Psoas muscle (tissue), 8 donors: Measurements from ENCODE around the gene CPED1. TPM values are rescaled to one million over a fixed set of nuclear protein-coding genes. Genes with fewer than 3 reads are reported as not detected.

ENCODE experiments used
- ATAC-seq, 4 donors: fragments of 200-7000 bp; cut with Tn5 transposase; one replicate each; pipeline ENCODE4 v1.9.1; 2020; ENCODE audit warnings: moderate library complexity in 3 of 4, mild to moderate bottlenecking in 2 of 4
- DNase-seq, 2 donors: peaks; one replicate each; pipeline ENCODE4 v3.0.0-alpha.2; 2020
- H3K27ac ChIP-seq: fragments of 200-600 bp; one replicate; pipeline ENCODE4 v1.8.0; 2022
- H3K27me3 ChIP-seq, 3 donors: fragments of 200-600 bp in 1 of 3; one replicate each; pipeline versions ENCODE4 v1.6.1 to v1.8.0; 2013 to 2022; ENCODE audit warnings: low read length in 2 of 3, mild to moderate bottlenecking in 2 of 3, moderate library complexity in 1 of 3; ENCODE audit not compliant: insufficient read depth in 3 of 3
- H3K36me3 ChIP-seq, 2 donors: fragments of 200-600 bp in 1 of 2; one replicate each; pipeline versions ENCODE4 v1.6.1 to v1.8.0; 2013 to 2022; ENCODE audit warnings: low read depth in 1 of 2, mild to moderate bottlenecking in 1 of 2, moderate library complexity in 1 of 2; ENCODE audit not compliant: insufficient read depth in 1 of 2
- H3K4me1 ChIP-seq: fragments of 200-600 bp; one replicate; pipeline ENCODE4 v1.8.0; 2022
- H3K4me3 ChIP-seq: fragments of 200-600 bp; one replicate; pipeline ENCODE4 v1.8.0; 2022; ENCODE audit warnings: mild to moderate bottlenecking
- H3K9me3 ChIP-seq: fragments of 200-600 bp; one replicate; pipeline ENCODE4 v1.8.0; 2022
- CTCF ChIP-seq: fragments of 200-600 bp; IDR thresholded peaks from one replicate; pipeline ENCODE4 v1.8.0; 2022; ENCODE audit warnings: antibody characterized with exemption
- WGBS, 3 donors: extraction: QIAGEN DNeasy Blood & Tissue Kit; methylation state at CpG; one replicate each; pipeline versions ENCODE4 v1.1.6 to v1.1.7; 2013; 5-methylcytosine and 5-hydroxymethylcytosine counted together
- intact Hi-C, 2 donors: fragments of 100-400 bp; cut with DNase I; formaldehyde crosslinking; loops; one replicate each; pipeline versions ENCODE4 v1.11.0 to v1.14.2; 2022
- polyA plus RNA-seq, 3 donors: library from polyadenylated mRNA; stranded (reverse); fragments of 200-250 nt; gene quantifications; one replicate each; pipeline ENCODE4 v1.2.3, GENCODE V29; 2013
- total RNA-seq, 4 donors: library from RNA; stranded (reverse); fragmentation: NEBNext Ultra II Directional in 2 of 4; extraction: Animal tissue kit (Norgen Biotek cat#: 25700) in 2 of 4; gene quantifications; one replicate each; pipeline versions ENCODE4 v1.2.1 to v1.2.4, GENCODE V29; 2021 to 2023
- donor health status: healthy with polysubstance abuse.
- donor health status: DM: no; HTN: no; CAD: no; lungs with moderate emphysema.
- donor health status: Bipolar disorder and iron deficiency.
- donor health status: healthy.
- donor health status: DM: yes; HTN: yes; CAD: no.
- donor health status: DM: no; HTN: no; CAD: no.
- donor health status: DM: no; HTN: no; CAD: no.
- donor health status: DM: yes; HTN: yes; CAD: no.

Gene CPED1
- total and polyA plus RNA-seq, 7 donors = 0.90 to 39.2 (median 12.0) TPM

GRCh38 chr7:121081327-121081936 lies 92.9 kb downstream of the CPED1 start:
- no peaks in the 10 kb centered on the region for H3K36me3 ChIP-seq
- 47 to 51% (median 50%) methylated on average over 3 of the region's 3 CpGs for WGBS, 3 donors
- intact Hi-C loops = loop anchor here in 1 of 2 donors (1.0 to 5.0 kb wide), 2 partner anchors 39 to 94 kb away; no protein-coding TSS in a partner anchor
- peak; percentile 29 to 66 (median 52) for ATAC-seq
- H3K9me3 ChIP-seq = no peaks in the 10 kb centered on the region
- no peak for DNase-seq
- peak; percentile 77 for TF ChIP-seq CTCF
- peaks cover 50% of the 10 kb centered on the region for H3K4me1 ChIP-seq
- H3K4me3 ChIP-seq = no peak overlapping the region
- H3K27me3 ChIP-seq = no peaks in the 10 kb centered on the region
- H3K27ac ChIP-seq = peak overlapping the region; percentile 56

GRCh38 chr7:121082400-121083101 lies 94.0 kb downstream of the CPED1 start:
- no peak for DNase-seq
- Histone ChIP-seq H3K4me1 (peaks cover 59% of the 10 kb centered on the region), H3K27ac (peak overlapping the region; percentile 56), H3K27me3 (no peaks in the 10 kb centered on the region), H3K4me3 (no peak overlapping the region), H3K9me3 (no peaks in the 10 kb centered on the region), H3K36me3 (no peaks in the 10 kb centered on the region)
- ATAC-seq = no peak
- no peak for TF ChIP-seq CTCF
- intact Hi-C loops = loop anchor here (2.0 to 5.0 kb wide), 2 partner anchors 40 to 96 kb away; no protein-coding TSS in a partner anchor

GRCh38 chr7:121083138-121083789 lies 94.8 kb downstream of the CPED1 start:
- 25 to 70% (median 35%) methylated on average over 4 of the region's 4 CpGs for WGBS, 3 donors
- Histone ChIP-seq H3K36me3 (no peaks in the 10 kb centered on the region), H3K27me3 (no peaks in the 10 kb centered on the region), H3K4me3 (no peak overlapping the region), H3K4me1 (peaks cover 59% of the 10 kb centered on the region), H3K9me3 (no peaks in the 10 kb centered on the region), H3K27ac (peak overlapping the region; percentile 56)
- intact Hi-C loops = loop anchor here (2.0 to 5.0 kb wide), 2 partner anchors 41 to 96 kb away; no protein-coding TSS in a partner anchor
- ATAC-seq (peak; percentile 55 to 70 (median 68)), DNase-seq (no peak)
- TF ChIP-seq CTCF = no peak

GRCh38 chr7:121083790-121084251 lies 95.3 kb downstream of the CPED1 start:
- no peaks in the 10 kb centered on the region for H3K27me3 ChIP-seq
- peak in 1 of 4 donors; percentile 10 for ATAC-seq
- H3K4me3 ChIP-seq = no peak overlapping the region
- H3K27ac ChIP-seq = peak overlapping the region; percentile 56
- 75 to 77% (median 76%) methylated on average over 1 of the region's 1 CpG for WGBS, 3 donors
- no peak for TF ChIP-seq CTCF
- DNase-seq = no peak
- intact Hi-C loops = loop anchor here (2.0 to 5.0 kb wide), 2 partner anchors 42 to 97 kb away; no protein-coding TSS in a partner anchor
- H3K36me3 ChIP-seq = no peaks in the 10 kb centered on the region
- peaks cover 59% of the 10 kb centered on the region for H3K4me1 ChIP-seq
- no peaks in the 10 kb centered on the region for H3K9me3 ChIP-seq
